Suprapubic skin (tissue), 4 donors: ENCODE data around the gene SNX21.

ENCODE experiments used
- CTCF ChIP-seq, 2 donors: fragments of 200-600 bp in 1 of 2; fragments of 450-650 bp in 1 of 2; sonication (generic) in 1 of 2; IDR thresholded peaks; one replicate each; pipeline ENCODE4 v1.5.1; 2016 to 2019; ENCODE audit warnings: antibody characterized with exemption in 2 of 2, mild to moderate bottlenecking in 1 of 2, moderate library complexity in 1 of 2
- EP300 ChIP-seq: sonication (generic); formaldehyde crosslinking; IDR thresholded peaks from one replicate; pipeline ENCODE4 v1.6.1; 2017; ENCODE audit warnings: antibody characterized with exemption
- POLR2A ChIP-seq, 2 donors: fragments of 450-650 bp; IDR thresholded peaks; one replicate each; pipeline ENCODE4 v1.6.1; 2017; ENCODE audit warnings: antibody characterized with exemption in 2 of 2, mild to moderate bottlenecking in 2 of 2, moderate library complexity in 2 of 2
- POLR2AphosphoS5 ChIP-seq, 3 donors: sonication (generic); formaldehyde crosslinking; IDR thresholded peaks; one replicate each; pipeline ENCODE4 v1.6.1; 2017; ENCODE audit warnings: antibody characterized with exemption in 3 of 3

- no peak for TF ChIP-seq CTCF (IDR thresholded peaks at IDR 0.05)
- TF ChIP-seq POLR2A (IDR thresholded peaks at IDR 0.05) = no peak
- no peak for TF ChIP-seq POLR2AphosphoS5 (IDR thresholded peaks at IDR 0.05)
- no peak for TF ChIP-seq EP300
Measured at GRCh38 chr20:45819466-45819865, 14.1 kb upstream of the SNX21 start.
